ENCODE data around the gene CTDSP1.
A peak's percentile ranks its signal among the peaks of the same experiment; 100 is the strongest.

CTDSP1 gene

DNA sequence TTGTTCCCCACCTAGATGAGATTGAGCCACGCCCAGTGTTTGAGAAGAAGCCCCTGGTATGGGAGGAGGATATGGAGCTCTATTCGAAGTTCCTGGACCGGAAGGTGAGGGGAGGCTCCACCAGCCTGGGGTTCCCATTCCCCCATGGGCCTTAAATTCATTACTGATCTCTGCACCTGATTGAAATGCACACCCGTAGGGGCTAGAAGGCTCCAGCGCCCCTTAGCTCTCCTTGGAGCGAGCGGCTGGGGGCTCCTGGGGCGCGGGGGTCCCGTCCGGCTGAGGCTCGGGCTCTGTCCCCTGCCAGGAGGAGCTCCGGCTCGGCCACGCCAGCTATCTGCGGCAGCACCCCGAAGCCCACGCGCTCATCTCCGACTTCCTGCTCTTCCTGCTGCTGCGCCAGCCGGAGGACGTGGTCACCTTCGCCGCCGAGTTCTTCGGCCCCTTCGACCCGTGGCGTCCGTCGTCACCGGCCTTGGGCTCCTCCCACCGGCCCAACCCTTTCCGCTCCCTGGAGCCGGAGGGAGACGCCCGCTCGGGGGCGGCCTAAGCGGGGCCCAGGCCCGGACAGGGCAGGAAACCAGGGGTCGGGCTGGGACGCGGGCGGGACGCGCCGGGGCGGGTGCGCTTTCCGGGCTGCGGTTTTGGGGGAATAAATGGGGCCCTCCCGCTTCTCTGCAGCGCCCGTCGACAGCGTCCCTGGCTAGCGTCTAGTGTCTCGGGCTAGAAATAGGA, 32.1 kb upstream of the CTDSP1 start:
- Histone ChIP-seq H3K4me1 (ENCODE audit: control insufficient read depth, insufficient read depth, low read length) (peaks cover 15% of the 10 kb centered on the region), H3K27me3 (ENCODE audit: control insufficient read depth in 1 of 2, insufficient read depth in 2 of 2, low read length in 2 of 2) (no peaks in the 10 kb centered on the region), H3K4me3 (ENCODE audit: low read length in 2 of 2) (peak overlapping the region; percentile 65 to 75), H3K9me3 (ENCODE audit: control insufficient read depth in 2 of 2, low read length in 2 of 2) (peaks cover 0 to 8% of the 10 kb centered on the region in 2 donors), H3K36me3 (ENCODE audit: control insufficient read depth in 2 of 2, insufficient read depth in 2 of 2, low read length in 2 of 2) (no peaks in the 10 kb centered on the region), H3K27ac (ENCODE audit: low read length) (peak overlapping the region; percentile 82), H3K9ac (ENCODE audit: low read length in 2 of 2) (peak overlapping the region; percentile 76)

DNA sequence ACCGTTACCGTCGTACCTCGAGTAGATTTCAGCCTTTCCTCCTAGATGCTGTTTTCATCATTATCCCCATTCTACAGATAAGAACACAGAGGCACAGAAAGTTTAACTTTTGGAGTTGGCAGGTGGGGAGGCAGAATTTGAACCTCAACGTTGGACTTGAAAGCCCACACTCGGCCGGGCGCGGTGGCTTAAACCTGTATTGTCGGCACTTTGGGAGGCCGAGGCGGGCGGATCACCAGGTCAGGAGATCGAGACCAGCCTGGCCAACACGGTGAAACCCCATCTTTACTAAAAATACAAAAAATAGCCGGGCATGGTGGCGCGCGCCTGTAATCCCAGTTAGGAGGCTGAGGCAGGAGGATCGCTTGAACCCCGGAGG, 31.5 kb upstream of the CTDSP1 start:
- peak overlapping the region; percentile 76 for H3K9ac ChIP-seq (ENCODE audit: low read length in 2 of 2)
- no peaks in the 10 kb centered on the region for H3K27me3 ChIP-seq (ENCODE audit: control insufficient read depth in 1 of 2, insufficient read depth in 2 of 2, low read length in 2 of 2)
- peaks cover 15% of the 10 kb centered on the region for H3K4me1 ChIP-seq (ENCODE audit: control insufficient read depth, insufficient read depth, low read length)
- H3K27ac ChIP-seq (ENCODE audit: low read length): peak overlapping the region; percentile 82
- H3K4me3 ChIP-seq (ENCODE audit: low read length in 2 of 2): peak overlapping the region; percentile 65 to 75
- peaks cover 0 to 8% of the 10 kb centered on the region in 2 donors for H3K9me3 ChIP-seq (ENCODE audit: control insufficient read depth in 2 of 2, low read length in 2 of 2)
- no peaks in the 10 kb centered on the region for H3K36me3 ChIP-seq (ENCODE audit: control insufficient read depth in 2 of 2, insufficient read depth in 2 of 2, low read length in 2 of 2)

DNA sequence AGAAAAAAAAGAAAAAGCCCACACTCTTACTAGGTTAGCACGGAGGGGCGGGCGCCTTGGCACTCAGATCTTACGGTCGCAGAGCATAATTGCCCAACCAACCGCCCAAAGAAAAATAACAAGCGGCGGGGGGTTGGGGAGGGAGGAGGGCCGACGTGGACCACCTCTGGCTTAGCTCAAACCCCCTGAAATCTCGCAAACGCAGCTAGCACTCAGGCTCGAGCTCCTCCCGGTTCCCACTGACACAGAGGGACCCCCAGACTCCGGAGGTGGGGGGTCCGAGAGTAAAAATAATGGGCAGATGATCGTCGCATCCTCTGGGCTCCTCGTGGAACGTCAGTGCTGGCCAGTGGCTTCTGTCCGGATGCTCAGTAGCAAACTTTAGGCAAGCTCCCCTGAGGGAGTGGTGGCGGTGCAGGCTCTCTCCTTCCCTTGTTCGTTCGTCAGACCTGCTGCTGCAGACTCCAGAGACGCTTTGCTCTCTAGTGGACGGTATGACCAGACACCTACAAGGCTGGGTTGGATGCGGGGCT, 31.0 kb upstream of the CTDSP1 start:
- Histone ChIP-seq H3K9ac (ENCODE audit: low read length in 2 of 2) (peak overlapping the region; percentile 11 to 60), H3K27me3 (ENCODE audit: control insufficient read depth in 1 of 2, insufficient read depth in 2 of 2, low read length in 2 of 2) (no peaks in the 10 kb centered on the region), H3K9me3 (ENCODE audit: control insufficient read depth in 2 of 2, low read length in 2 of 2) (peaks cover 0 to 8% of the 10 kb centered on the region in 2 donors), H3K4me3 (ENCODE audit: low read length in 2 of 2) (peak overlapping the region in 1 of 2 donors; percentile 75), H3K4me1 (ENCODE audit: control insufficient read depth, insufficient read depth, low read length) (peaks cover 15% of the 10 kb centered on the region), H3K36me3 (ENCODE audit: control insufficient read depth in 2 of 2, insufficient read depth in 2 of 2, low read length in 2 of 2) (no peaks in the 10 kb centered on the region), H3K27ac (ENCODE audit: low read length) (peak overlapping the region; percentile 82)

DNA sequence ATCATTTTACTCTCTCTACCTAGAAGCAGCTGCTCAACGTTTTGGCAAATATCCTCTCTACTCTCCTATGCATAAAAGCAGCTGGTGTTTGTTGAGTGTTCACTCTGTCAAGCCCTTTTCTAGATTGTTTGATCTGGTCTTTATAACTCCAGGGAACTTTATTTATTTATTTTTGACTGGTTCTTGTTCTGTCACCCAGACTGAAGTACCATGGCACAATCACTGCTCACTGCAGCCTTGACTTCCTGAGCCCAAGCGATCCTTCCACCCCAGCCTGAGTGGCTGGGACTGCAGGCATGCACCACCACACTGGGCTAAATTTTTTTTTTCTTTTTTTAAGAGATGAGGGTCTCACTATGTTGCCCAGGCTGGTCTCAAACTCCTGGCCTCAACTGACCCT, 30.3 kb upstream of the CTDSP1 start:
- H3K9me3 ChIP-seq (ENCODE audit: control insufficient read depth in 2 of 2, low read length in 2 of 2): peaks cover 0 to 8% of the 10 kb centered on the region in 2 donors

DNA sequence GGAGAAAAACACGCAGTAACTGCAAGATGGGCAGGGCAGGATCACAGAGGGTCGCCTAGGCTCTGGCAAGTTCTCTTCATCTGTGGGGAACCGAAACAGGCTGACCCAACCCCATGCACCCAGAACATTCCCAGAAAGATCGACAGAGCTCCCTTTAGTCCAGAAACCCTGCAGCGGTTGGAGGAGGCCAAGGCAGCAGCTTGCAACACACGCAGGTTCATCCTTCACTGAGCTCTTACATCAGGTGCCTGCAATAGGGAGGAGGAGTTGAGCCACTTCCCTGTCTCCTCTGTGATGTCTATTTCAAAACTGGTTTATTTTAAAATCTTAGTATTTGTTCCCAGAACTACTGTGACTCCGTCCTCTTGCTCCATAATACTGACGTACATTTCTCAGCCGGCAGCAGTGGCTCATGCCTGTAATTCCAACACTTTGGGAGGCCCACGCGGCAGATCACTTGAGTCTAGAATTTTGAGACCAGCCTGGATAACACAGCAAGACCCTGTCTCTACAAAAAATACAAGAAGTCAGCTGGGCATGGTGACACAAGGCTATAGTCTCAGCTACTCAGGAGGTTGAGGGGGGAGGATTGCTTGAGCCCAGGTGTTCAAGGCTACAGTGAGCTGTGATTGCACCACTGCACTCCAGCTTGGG, 29.1 kb upstream of the CTDSP1 start:
- H3K27ac ChIP-seq (ENCODE audit: low read length): peak overlapping the region; percentile 37

More for the DNA sequence above, 30.3 kb upstream of the CTDSP1 start:
- Histone ChIP-seq H3K4me3 (ENCODE audit: low read length in 2 of 2) (peak overlapping the region in 1 of 2 donors; percentile 75), H3K9ac (ENCODE audit: low read length in 2 of 2) (peak overlapping the region in 1 of 2 donors; percentile 7), H3K27ac (ENCODE audit: low read length) (peak overlapping the region; percentile 82), H3K4me1 (ENCODE audit: control insufficient read depth, insufficient read depth, low read length) (peaks cover 15% of the 10 kb centered on the region), H3K36me3 (ENCODE audit: control insufficient read depth in 2 of 2, insufficient read depth in 2 of 2, low read length in 2 of 2) (no peaks in the 10 kb centered on the region), H3K27me3 (ENCODE audit: control insufficient read depth in 1 of 2, insufficient read depth in 2 of 2, low read length in 2 of 2) (no peaks in the 10 kb centered on the region)

DNA sequence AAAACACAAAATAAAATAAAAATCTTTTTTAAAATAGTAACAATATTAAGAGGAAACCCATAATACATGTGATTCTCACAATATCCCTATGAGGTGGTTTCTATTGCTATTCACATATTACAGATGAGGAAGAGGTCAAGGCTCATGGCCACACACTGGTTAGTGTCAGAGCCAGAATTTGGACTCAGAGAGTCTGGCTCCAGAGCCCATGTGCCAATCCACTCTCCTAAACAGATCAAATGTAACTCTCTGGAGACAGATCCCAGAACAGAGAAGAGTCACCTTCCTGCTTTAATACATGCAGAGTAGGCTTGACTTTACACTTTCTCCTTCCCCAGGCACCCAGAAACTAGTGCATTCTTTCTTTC, 27.7 kb upstream of the CTDSP1 start:
- Histone ChIP-seq H3K9ac (ENCODE audit: low read length in 2 of 2) (no peak overlapping the region), H3K9me3 (ENCODE audit: control insufficient read depth in 2 of 2, low read length in 2 of 2) (peaks cover 0 to 2% of the 10 kb centered on the region in 2 donors), H3K4me1 (ENCODE audit: control insufficient read depth, insufficient read depth, low read length) (peaks cover 15% of the 10 kb centered on the region), H3K27ac (ENCODE audit: low read length) (no peak overlapping the region), H3K36me3 (ENCODE audit: control insufficient read depth in 2 of 2, insufficient read depth in 2 of 2, low read length in 2 of 2) (no peaks in the 10 kb centered on the region), H3K4me3 (ENCODE audit: low read length in 2 of 2) (no peak overlapping the region), H3K27me3 (ENCODE audit: control insufficient read depth in 1 of 2, insufficient read depth in 2 of 2, low read length in 2 of 2) (no peaks in the 10 kb centered on the region)

More for the DNA sequence above, 29.1 kb upstream of the CTDSP1 start:
- Histone ChIP-seq H3K27me3 (ENCODE audit: control insufficient read depth in 1 of 2, insufficient read depth in 2 of 2, low read length in 2 of 2) (no peaks in the 10 kb centered on the region), H3K4me1 (ENCODE audit: control insufficient read depth, insufficient read depth, low read length) (peaks cover 15% of the 10 kb centered on the region), H3K36me3 (ENCODE audit: control insufficient read depth in 2 of 2, insufficient read depth in 2 of 2, low read length in 2 of 2) (no peaks in the 10 kb centered on the region), H3K4me3 (ENCODE audit: low read length in 2 of 2) (no peak overlapping the region), H3K9me3 (ENCODE audit: control insufficient read depth in 2 of 2, low read length in 2 of 2) (peaks cover 0 to 8% of the 10 kb centered on the region in 2 donors), H3K9ac (ENCODE audit: low read length in 2 of 2) (no peak overlapping the region)

DNA sequence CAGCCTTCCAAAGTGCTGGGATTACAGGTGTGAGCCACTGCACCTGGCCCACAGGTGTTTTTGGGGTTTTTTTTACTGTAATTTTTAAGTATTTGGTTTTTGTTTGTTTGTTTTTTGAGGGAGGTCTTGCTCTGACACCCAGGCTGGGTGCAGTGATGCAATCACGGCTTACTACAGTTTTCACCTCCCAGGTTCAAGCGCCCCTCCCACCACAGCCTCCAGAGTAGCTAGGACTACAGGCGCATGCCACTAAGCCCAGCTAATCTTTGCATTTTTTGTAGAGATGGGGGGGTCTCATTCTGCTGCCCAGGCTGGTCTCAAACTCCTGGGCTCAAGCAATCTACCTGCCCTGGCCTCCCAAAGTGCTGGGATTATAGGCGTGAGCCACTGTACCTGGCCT, 24.9 kb upstream of the CTDSP1 start:
- H3K9me3 ChIP-seq (ENCODE audit: control insufficient read depth in 2 of 2, low read length in 2 of 2): no peaks in the 10 kb centered on the region
- H3K27ac ChIP-seq (ENCODE audit: low read length): no peak overlapping the region
- no peaks in the 10 kb centered on the region for H3K36me3 ChIP-seq (ENCODE audit: control insufficient read depth in 2 of 2, insufficient read depth in 2 of 2, low read length in 2 of 2)
- H3K4me3 ChIP-seq (ENCODE audit: low read length in 2 of 2): no peak overlapping the region
- H3K27me3 ChIP-seq (ENCODE audit: control insufficient read depth in 1 of 2, insufficient read depth in 2 of 2, low read length in 2 of 2): no peaks in the 10 kb centered on the region
- no peak overlapping the region for H3K9ac ChIP-seq (ENCODE audit: low read length in 2 of 2)
- peaks cover 3% of the 10 kb centered on the region for H3K4me1 ChIP-seq (ENCODE audit: control insufficient read depth, insufficient read depth, low read length)

DNA sequence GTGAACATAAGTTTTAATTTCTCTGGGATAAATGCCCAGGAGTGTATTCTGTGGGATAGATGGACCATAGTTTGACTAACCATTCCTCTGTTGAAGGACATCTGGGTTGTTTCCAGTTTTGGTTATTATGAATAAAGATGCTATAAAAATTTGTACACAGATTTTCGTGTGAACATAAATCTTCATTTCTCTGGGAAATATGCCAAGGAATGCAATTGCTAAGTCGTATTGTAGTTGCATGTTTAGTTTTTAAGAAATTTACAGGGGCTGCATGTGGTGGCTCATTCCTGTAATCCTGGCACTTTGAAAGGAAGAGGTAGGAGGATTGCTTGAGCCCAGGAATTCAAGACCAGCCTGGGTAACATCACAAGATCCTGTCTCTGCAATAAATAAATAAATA, 24.5 kb upstream of the CTDSP1 start:
- Histone ChIP-seq H3K9ac (ENCODE audit: low read length in 2 of 2) (no peak overlapping the region), H3K9me3 (ENCODE audit: control insufficient read depth in 2 of 2, low read length in 2 of 2) (no peaks in the 10 kb centered on the region), H3K4me3 (ENCODE audit: low read length in 2 of 2) (no peak overlapping the region), H3K36me3 (ENCODE audit: control insufficient read depth in 2 of 2, insufficient read depth in 2 of 2, low read length in 2 of 2) (no peaks in the 10 kb centered on the region), H3K27ac (ENCODE audit: low read length) (no peak overlapping the region), H3K4me1 (ENCODE audit: control insufficient read depth, insufficient read depth, low read length) (peaks cover 3% of the 10 kb centered on the region), H3K27me3 (ENCODE audit: control insufficient read depth in 1 of 2, insufficient read depth in 2 of 2, low read length in 2 of 2) (no peaks in the 10 kb centered on the region)

DNA sequence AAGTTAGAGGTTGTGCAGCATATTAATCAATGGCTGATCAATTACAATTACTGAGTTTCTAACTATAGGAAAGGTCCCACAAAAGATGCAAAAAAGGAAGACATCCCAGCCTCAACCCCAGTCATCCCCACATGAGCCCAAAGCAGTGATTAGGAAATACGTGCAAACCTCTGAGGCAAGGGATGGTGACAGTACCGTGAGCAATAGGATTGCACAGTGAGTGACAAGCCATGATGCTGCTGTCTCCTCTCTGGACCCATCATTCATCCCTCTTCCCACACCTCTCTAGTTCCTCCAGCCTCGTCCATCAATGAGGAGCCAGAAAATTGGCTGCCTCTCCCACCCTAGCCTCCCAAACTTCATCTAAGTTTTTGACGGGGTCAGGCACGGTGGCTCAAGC, 21.6 kb upstream of the CTDSP1 start:
- no peak overlapping the region for H3K9ac ChIP-seq (ENCODE audit: low read length in 2 of 2)
- no peaks in the 10 kb centered on the region for H3K9me3 ChIP-seq (ENCODE audit: control insufficient read depth in 2 of 2, low read length in 2 of 2)
- no peak overlapping the region for H3K27ac ChIP-seq (ENCODE audit: low read length)
- H3K27me3 ChIP-seq (ENCODE audit: control insufficient read depth in 1 of 2, insufficient read depth in 2 of 2, low read length in 2 of 2): no peaks in the 10 kb centered on the region
- H3K36me3 ChIP-seq (ENCODE audit: control insufficient read depth in 2 of 2, insufficient read depth in 2 of 2, low read length in 2 of 2): no peaks in the 10 kb centered on the region
- H3K4me3 ChIP-seq (ENCODE audit: low read length in 2 of 2): no peak overlapping the region
- no peaks in the 10 kb centered on the region for H3K4me1 ChIP-seq (ENCODE audit: control insufficient read depth, insufficient read depth, low read length)

DNA sequence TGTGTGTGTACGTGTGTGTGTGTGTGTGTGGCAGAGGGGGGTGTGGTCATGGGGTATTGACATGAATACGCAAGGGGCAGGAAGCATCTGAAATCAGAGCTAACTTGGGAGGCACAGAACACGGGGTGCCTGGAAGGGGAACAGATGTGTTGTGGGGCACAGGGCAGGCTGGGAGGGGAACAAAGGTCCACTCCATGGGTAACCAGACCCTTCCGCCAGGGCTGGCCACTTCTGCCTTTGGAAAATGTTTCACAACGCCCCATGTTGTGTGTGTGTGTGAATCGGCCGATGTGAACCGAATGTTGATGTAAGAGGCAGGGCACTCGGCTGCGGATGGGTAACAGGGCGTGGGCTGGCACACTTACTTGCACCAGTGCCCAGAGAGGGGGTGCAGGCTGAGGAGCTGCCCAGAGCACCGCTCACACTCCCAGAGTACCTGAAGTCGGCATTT, 17.7 kb upstream of the CTDSP1 start, which contains the start of gene SLC11A1:
SLC11A1 (plus strand) TSS at position 358 of the 451 bp plus-strand sequence. CDS start 96 bp downstream, outside the sequence.
- H3K9ac ChIP-seq (ENCODE audit: low read length in 2 of 2): no peak within 1 kb of the TSS
- no peak within 1 kb of the TSS for H3K27ac ChIP-seq (ENCODE audit: low read length)

More for the DNA sequence above, 17.7 kb upstream of the CTDSP1 start, which contains the start of gene SLC11A1:
- no peaks in the 10 kb centered on the region for H3K9me3 ChIP-seq (ENCODE audit: control insufficient read depth in 2 of 2, low read length in 2 of 2)
- H3K27me3 ChIP-seq (ENCODE audit: control insufficient read depth in 1 of 2, insufficient read depth in 2 of 2, low read length in 2 of 2): no peaks in the 10 kb centered on the region
- no peak within 1 kb of the TSS for H3K4me3 ChIP-seq (ENCODE audit: low read length in 2 of 2)
- peaks cover 3% of the 10 kb centered on the region for H3K4me1 ChIP-seq (ENCODE audit: control insufficient read depth, insufficient read depth, low read length)
- H3K36me3 ChIP-seq (ENCODE audit: control insufficient read depth in 2 of 2, insufficient read depth in 2 of 2, low read length in 2 of 2): no peaks in the 10 kb centered on the region

Data from stomach smooth muscle (tissue), 2 donors.